ENCODE data around the gene MPRIP. TPM values are rescaled to one million over a fixed set of nuclear protein-coding genes. Genes with fewer than 3 reads are reported as not detected.

The MPRIP gene
- total and polyA plus RNA-seq, 2 donors (not counting 1 experiment from before 2014, with no cell fraction given), result 130 to 299 TPM

DNA sequence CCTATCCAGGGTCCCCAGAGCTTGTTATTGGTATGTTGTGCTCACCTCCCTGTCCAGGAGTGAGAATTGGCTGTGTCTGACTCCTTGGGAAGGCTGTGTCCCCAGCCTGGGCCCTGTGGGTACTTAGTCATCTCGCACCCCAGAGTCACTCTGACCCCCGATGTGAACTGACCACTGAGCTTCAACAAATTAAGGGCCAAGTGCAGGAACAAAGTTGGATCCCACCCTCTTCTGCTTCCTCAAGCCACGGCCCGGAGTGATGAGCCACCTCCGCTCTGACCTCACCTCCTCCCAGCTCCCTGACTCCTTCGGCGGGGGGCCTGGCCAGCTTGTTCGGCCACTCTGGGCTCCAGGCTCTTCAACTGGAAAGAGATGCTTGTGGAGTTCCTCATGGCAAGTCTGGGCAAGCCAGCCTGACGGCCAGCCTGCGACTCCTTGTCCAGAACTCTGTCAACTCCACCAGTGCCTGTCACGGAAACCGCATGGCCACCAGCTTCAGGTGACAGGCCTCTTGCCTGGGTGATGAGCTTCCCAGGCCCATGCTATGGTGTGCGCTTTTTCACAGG is 22.3 kb upstream of the MPRIP start:
- TF ChIP-seq EZH2 (IDR thresholded peaks at IDR 0.05; ENCODE audit: borderline replicate concordance, insufficient read depth, low read depth, low read length, poor library complexity, severe bottlenecking), result no peak
- TF ChIP-seq, protein P1, sequence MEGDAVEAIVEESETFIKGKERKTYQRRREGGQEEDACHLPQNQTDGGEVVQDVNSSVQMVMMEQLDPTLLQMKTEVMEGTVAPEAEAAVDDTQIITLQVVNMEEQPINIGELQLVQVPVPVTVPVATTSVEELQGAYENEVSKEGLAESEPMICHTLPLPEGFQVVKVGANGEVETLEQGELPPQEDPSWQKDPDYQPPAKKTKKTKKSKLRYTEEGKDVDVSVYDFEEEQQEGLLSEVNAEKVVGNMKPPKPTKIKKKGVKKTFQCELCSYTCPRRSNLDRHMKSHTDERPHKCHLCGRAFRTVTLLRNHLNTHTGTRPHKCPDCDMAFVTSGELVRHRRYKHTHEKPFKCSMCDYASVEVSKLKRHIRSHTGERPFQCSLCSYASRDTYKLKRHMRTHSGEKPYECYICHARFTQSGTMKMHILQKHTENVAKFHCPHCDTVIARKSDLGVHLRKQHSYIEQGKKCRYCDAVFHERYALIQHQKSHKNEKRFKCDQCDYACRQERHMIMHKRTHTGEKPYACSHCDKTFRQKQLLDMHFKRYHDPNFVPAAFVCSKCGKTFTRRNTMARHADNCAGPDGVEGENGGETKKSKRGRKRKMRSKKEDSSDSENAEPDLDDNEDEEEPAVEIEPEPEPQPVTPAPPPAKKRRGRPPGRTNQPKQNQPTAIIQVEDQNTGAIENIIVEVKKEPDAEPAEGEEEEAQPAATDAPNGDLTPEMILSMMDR (IDR thresholded peaks at IDR 0.05), result no peak
- 98% methylated on average over 13 of the region's 13 CpGs for WGBS (ENCODE audit: insufficient coverage)
- Histone ChIP-seq H3K4me3 (ENCODE audit: control extremely low read depth in 1 of 5, extremely low read depth in 1 of 5, insufficient read depth in 1 of 5, low read depth in 2 of 5, low read length in 4 of 5) (no peak overlapping the region), H3K79me2 (ENCODE audit: control insufficient read depth, insufficient read depth, low read length) (no peaks in the 10 kb centered on the region), H3K4me2 (replicated peaks; ENCODE audit: low read depth, low read length, poor library complexity, severe bottlenecking) (no peak overlapping the region), H4K20me1 (ENCODE audit: control insufficient read depth, insufficient read depth, low read length, poor library complexity, severe bottlenecking) (no peaks in the 10 kb centered on the region), H3K4me1 (ENCODE audit: control insufficient read depth in 2 of 2, insufficient read depth in 2 of 2, low read length in 2 of 2) (peaks cover 6 to 23% of the 10 kb centered on the region in 2 donors), H3K9ac (ENCODE audit: low read length) (no peak overlapping the region), H3K9me3 (ENCODE audit: control extremely low read depth in 1 of 3, control insufficient read depth in 2 of 3, insufficient read depth in 1 of 3, low read length in 2 of 3) (no peaks in the 10 kb centered on the region), H3K27ac (ENCODE audit: low read length in 2 of 2) (no peak overlapping the region), H2AFZ (ENCODE audit: insufficient read depth, low read depth, low read length, poor library complexity, severe bottlenecking) (no peak overlapping the region), H3K27me3 (replicated peaks in 1 of 4; ENCODE audit: control extremely low read depth in 1 of 4, control insufficient read depth in 3 of 4, insufficient read depth in 4 of 4, low read length in 3 of 4) (no peaks in the 10 kb centered on the region), H3K36me3 (replicated peaks in 1 of 2; ENCODE audit: control extremely low read depth in 1 of 2, control insufficient read depth in 1 of 2, extremely low read depth in 1 of 2, insufficient read depth in 2 of 2, low read length in 1 of 2) (no peaks in the 10 kb centered on the region)
- CTCF ChIA-PET, result no interaction called here
- DNase-seq (no peak), ATAC-seq (ENCODE audit: low read depth) (no peak)
- POLR2A ChIA-PET, result no interaction called here
- H3K4me1 Mint-ChIP-seq, result peaks cover 21% of the 10 kb centered on the region
- H3K27ac Mint-ChIP-seq, result no peak overlapping the region
- no peaks in the 10 kb centered on the region for H3K9me3 Mint-ChIP-seq (ENCODE audit: insufficient read depth)
- H3K27me3 Mint-ChIP-seq, result no peaks in the 10 kb centered on the region
- H3K4me3 Mint-ChIP-seq, result no peak overlapping the region
- intact Hi-C loops (cut with micrococcal nuclease), result no loop called here

DNA sequence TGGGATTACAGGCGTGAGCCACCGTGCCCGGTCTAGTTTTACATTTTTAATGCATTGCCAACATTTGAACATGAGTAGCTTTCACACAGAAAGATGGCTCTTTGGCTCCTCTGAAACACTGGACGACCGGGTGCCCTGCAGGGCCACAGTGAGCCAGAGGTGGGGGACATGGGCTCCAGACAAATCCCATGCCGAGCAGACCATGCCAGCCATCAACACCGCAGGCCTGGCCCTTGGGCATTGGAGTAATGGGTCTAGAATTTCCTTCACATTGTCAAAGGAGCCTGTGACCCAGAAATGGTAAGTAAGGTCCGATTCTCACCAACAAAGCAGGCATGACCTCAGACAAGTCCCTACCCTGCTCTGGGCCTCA is 21.4 kb upstream of the MPRIP start:
- no peak for DNase-seq
- POLR2A ChIA-PET, result no interaction called here
- Mint-ChIP-seq H3K27ac (no peak overlapping the region), H3K4me1 (peaks cover 17% of the 10 kb centered on the region), H3K27me3 (no peaks in the 10 kb centered on the region), H3K4me3 (no peak overlapping the region), H3K9me3 (ENCODE audit: insufficient read depth) (no peaks in the 10 kb centered on the region)
- H3K36me3 ChIP-seq (replicated peaks in 1 of 2; ENCODE audit: control extremely low read depth in 1 of 2, control insufficient read depth in 1 of 2, extremely low read depth in 1 of 2, insufficient read depth in 2 of 2, low read length in 1 of 2), result no peaks in the 10 kb centered on the region
- H3K9ac ChIP-seq (ENCODE audit: low read length), result no peak overlapping the region
- ATAC-seq (ENCODE audit: low read depth), result no peak
- no peak overlapping the region for H2AFZ ChIP-seq (ENCODE audit: insufficient read depth, low read depth, low read length, poor library complexity, severe bottlenecking)
- CTCF ChIA-PET, result interaction anchor here (0.6 kb wide), 2 partner anchors 104 to 105 kb away, joined by 3 read pairs; no protein-coding TSS in a partner anchor
- peaks cover 6 to 17% of the 10 kb centered on the region in 2 donors for H3K4me1 ChIP-seq (ENCODE audit: control insufficient read depth in 2 of 2, insufficient read depth in 2 of 2, low read length in 2 of 2)
- 100% methylated on average over 5 of the region's 8 CpGs for WGBS (ENCODE audit: insufficient coverage)
- TF ChIP-seq EZH2 (IDR thresholded peaks at IDR 0.05; ENCODE audit: borderline replicate concordance, insufficient read depth, low read depth, low read length, poor library complexity, severe bottlenecking), result no peak
- TF ChIP-seq, protein P1 (IDR thresholded peaks at IDR 0.05), result no peak
- intact Hi-C loops (cut with micrococcal nuclease), result no loop called here
- H3K4me3 ChIP-seq (ENCODE audit: control extremely low read depth in 1 of 5, extremely low read depth in 1 of 5, insufficient read depth in 1 of 5, low read depth in 2 of 5, low read length in 4 of 5), result no peak overlapping the region
- H3K4me2 ChIP-seq (replicated peaks; ENCODE audit: low read depth, low read length, poor library complexity, severe bottlenecking), result no peak overlapping the region
- no peaks in the 10 kb centered on the region for H3K9me3 ChIP-seq (ENCODE audit: control extremely low read depth in 1 of 3, control insufficient read depth in 2 of 3, insufficient read depth in 1 of 3, low read length in 2 of 3)
- H4K20me1 ChIP-seq (ENCODE audit: control insufficient read depth, insufficient read depth, low read length, poor library complexity, severe bottlenecking), result no peaks in the 10 kb centered on the region
- no peak overlapping the region for H3K27ac ChIP-seq (ENCODE audit: low read length in 2 of 2)
- no peaks in the 10 kb centered on the region for H3K79me2 ChIP-seq (ENCODE audit: control insufficient read depth, insufficient read depth, low read length)
- H3K27me3 ChIP-seq (replicated peaks in 1 of 4; ENCODE audit: control extremely low read depth in 1 of 4, control insufficient read depth in 3 of 4, insufficient read depth in 4 of 4, low read length in 3 of 4), result no peaks in the 10 kb centered on the region
